PFSK-1 (cell line): ENCODE data around the gene MRPS9.

ENCODE experiments used
- FOXP2 ChIP-seq: optimal IDR thresholded peaks from 2 replicates; pipeline ENCODE3; 2011; ENCODE audit warnings: borderline replicate concordance, control low read depth, inconsistent platforms; ENCODE audit not compliant: insufficient read depth; ENCODE audit errors: extremely low read length, extremely low read depth
- POLR2AphosphoS5 ChIP-seq: IDR thresholded peaks from 2 replicates; pipeline ENCODE4 v1.6.1; 2012; ENCODE audit warnings: low read depth, mild to moderate bottlenecking, control low read depth, low read length, moderate library complexity
- REST ChIP-seq, 2 experiments: IDR thresholded peaks; 2 replicates each; pipeline versions ENCODE4 v1.6.1 to v1.8.0; 2011 to 2012; ENCODE audit warnings: low read depth in 2 of 2, low read length in 2 of 2, control low read depth in 1 of 2, inconsistent platforms in 1 of 2, mild to moderate bottlenecking in 1 of 2, moderate library complexity in 1 of 2; ENCODE audit not compliant: insufficient read depth in 1 of 2
- TAF1 ChIP-seq: IDR thresholded peaks from 2 replicates; pipeline ENCODE4 v1.6.1; 2012; ENCODE audit warnings: low read length, control low read depth, borderline replicate concordance; ENCODE audit not compliant: insufficient read depth

DNA sequence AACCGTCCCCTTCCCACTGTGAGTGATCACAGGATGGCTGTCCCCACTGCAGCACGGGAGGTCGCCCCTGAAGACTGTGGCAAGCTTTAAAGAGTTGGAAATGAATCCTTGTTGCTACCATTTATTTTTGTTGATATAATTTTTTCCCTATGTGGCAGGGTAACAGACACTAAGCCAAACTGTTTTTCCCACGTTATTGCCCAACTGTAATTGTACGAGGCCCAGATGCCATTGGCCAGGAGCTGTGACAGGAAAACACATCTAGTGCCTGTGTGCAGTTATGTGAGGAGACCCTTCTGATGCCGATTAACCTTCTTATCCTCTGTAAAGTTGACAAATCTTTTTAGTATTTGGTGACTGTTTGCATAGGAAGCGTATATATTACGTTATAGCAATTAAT is 44.2 kb downstream of the MRPS9 start:
- no peak for TF ChIP-seq TAF1
- TF ChIP-seq POLR2AphosphoS5, result no peak
- TF ChIP-seq FOXP2, result no peak
- TF ChIP-seq REST (IDR thresholded peaks at IDR 0.05; ENCODE audit: insufficient read depth in 1 of 2, low read depth in 2 of 2, low read length in 2 of 2), result no peak
